CD4-positive, alpha-beta T cell treated with Interleukin-6 at 100 ng/mL for 8 hours (primary cell): ENCODE data around the gene NEGR1.

Source experiments
- DNase-seq: peaks from one replicate; pipeline ENCODE4 v3.0.0-alpha.2; 2020; ENCODE audit warnings: mixed read lengths, low spot score

The NEGR1 gene

DNA sequence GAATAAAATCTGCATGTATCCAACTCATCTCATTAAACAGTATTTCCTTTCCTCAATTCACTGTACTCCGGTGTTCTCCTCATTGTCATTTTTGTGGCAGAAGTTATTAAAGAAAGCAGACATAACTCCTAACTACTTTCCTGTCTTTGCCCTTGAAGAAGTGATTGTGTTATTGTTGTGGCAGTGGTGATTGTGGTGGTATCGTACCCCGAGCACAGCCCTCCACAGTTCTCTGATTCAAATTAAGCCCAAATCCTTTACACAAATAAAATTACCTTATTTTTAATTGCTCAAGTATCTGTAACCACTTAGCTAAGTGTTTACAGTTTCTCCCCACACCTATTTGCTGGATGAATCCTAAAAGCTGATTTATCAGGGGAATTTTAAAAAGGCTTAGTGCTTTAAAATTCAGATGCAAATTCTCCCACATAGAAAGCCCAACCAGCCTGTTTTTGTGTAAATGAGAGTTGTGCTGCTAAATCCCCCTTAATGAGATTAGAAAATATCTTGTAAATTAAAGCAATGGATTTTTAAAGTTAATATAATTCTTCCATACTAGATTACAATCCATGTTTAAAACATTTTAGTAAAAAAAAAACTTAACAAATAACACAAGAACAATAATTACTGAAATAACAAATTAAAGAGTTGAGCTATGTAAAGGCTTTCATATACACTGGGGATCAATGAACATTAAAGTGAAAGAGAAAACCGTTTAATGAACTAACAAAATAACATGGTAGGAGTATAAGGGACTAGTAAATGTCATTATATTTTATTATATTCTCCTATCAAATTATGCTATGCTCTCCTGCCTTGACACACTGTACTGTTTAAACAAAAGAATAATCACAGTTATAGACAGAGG lies 259.0 kb downstream of the NEGR1 start:
- DNase-seq = no peak

DNA sequence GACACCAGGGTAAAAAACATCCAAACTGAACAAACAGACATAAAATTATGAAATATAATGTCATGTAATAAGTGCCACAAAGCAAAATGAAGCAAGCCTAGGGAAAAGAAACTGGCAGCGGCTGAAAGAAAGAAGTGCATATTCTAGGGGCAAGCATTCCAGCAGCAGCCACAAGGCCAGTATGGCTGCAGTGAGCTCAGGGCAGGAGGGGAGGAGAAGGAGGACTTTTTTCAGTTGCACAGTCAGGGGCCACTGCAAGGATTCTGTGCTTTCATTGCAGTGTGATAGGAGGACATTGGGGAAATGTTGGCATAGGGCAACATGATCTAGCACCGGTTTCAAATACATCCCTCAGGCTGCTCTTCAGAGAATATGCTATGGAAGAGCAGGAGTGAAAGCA lies 263.8 kb downstream of the NEGR1 start:
- no peak for DNase-seq

DNA sequence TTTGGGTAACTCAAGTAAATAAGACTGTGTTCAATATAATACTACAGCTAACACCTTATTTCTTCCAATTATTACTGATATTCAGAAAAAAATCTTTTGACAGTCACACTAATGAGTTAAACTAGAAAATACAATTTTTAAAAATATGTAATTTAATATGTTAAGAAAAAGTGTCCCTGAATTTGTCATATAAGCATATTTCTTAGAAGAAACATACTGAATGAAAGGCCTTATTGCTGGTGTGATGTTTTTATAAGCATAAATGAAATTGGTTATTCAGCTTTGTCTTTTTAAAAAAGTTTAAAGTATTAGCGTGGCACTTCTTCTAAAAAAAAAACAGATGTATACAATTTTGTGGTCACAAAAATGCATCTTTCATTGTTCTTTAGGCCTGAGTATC lies 267.3 kb downstream of the NEGR1 start:
- DNase-seq = no peak

DNA sequence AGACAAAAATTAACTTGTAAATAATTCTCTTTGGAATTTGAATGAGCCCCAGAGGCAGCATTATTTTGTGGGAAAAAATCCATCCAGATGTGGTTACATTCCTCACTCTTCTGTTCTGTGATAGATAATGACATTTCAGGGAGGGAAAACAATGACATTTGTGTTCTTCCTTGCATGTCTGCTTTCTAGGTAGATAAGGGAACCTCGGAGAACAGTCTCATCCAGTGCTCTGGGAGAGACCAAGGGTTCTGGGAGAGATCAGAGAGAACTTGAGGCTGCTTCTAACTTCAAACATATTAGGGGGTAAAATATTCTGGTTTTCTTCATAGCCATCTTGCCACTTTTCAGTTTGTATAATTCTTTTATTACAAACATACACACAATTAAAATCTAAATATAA lies 269.2 kb downstream of the NEGR1 start:
- no peak for DNase-seq

DNA sequence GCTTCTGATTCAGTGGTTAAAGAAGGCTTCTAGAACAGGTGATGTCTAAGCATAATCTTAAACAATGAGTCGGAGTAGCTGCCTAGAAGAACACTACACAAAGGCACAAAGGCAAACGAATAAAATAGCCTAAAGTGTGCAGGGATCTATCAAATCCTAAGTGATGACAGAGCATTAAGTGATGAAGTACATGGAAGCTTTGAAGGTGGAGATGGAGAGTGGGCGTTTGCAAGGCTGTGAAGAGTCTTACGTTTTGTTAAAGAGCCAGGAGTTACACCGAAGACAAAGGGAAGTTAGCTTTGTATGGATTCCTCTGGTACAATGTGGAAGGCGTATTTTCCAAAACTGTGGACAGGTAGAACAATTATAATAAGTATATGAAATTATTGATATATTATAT lies 270.6 kb downstream of the NEGR1 start:
- DNase-seq = no peak

DNA sequence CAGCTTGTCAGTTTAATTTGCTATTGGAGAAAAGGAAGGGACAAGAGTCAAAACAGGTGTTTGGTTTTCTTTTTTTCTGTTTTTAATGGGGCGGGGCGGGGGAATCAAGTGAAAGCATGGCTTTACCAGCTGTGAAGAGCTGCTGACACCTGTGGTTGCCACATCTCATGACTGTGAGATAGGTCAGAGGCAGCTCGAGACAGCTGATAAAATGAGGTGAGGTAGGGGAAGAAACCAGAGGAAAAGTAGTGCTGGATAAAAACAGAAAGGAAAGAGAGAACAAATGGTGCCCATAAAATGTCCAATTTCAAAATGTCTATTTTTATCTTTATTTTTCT lies 272.3 kb downstream of the NEGR1 start:
- no peak for DNase-seq

DNA sequence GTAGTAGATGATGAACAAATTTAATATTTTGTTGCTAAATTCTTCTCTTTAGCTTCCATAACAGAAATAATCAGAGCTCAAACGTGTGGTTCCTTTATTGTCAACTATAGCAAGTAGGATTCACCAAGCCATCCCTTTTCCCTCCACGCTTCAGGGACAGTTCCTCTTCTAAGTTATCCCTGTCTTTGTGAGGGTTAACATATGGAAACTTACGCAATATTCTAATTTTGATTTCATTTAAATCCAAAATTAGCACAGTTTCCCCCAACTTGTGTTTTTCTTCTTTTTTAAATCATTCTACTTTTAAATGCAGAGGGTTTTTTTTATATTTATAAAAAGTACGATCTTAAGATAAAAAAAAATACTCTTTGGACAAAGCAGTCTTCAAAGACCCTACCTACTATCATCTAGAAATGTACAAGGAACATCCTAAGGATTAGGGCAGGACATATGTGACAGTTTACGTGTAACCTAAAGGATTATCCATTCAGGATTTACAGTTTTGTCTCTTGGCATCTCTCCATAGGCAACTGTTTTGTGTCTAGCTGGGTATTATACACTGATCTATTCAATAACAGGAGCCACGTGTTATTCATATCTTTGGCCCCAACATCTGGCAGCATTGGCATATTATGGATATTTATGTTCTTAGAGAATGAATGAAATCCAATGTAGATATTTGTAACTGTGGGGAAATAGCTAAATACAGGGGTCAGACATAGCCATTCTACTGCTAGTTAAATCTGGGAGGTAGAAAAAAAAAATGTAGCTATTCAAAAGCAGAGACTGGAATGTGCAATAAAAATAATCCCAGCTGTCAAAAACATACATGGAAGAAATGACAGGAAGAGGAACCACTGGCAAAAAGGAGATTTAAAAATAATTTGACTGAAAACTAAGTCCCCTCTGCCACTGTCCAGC lies 272.9 kb downstream of the NEGR1 start:
- DNase-seq = no peak

DNA sequence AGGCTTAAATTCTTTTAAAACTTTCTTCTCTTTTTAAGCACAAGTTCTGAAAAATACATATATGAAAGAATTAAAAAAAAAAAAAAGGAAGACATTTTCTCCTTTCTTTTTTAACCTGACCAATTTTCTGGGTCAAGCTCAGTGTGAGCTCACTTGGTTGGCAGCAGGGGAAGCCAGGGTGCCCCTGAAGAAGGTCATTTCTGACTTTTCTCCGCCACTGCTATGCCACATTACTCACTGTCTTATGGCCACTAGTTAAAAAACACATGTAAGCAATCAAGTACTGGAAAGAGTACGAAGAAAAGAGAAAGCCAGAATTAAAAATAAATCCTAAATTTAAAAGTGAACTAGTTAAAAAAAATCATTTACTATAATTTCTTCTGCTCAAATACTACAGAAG lies 275.0 kb downstream of the NEGR1 start:
- DNase-seq = no peak

DNA sequence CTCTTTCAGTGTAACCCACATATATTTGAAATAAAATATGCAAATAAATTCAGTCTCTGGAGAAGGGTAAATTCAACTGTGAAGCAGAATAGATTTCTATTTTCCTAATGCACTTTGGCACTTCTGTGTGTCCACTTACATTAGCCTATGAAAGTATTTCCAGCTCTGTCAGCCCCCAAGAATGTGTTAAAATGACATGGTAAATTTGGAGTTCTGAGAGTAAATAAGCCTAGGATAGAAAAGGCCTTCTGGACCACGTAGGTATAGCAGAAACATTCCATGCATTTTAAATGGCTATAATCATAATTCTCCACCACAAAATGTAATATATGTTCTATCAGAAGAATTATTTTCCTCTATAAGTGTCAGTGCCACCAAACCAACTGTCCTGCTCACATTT lies 276.2 kb downstream of the NEGR1 start:
- no peak for DNase-seq

DNA sequence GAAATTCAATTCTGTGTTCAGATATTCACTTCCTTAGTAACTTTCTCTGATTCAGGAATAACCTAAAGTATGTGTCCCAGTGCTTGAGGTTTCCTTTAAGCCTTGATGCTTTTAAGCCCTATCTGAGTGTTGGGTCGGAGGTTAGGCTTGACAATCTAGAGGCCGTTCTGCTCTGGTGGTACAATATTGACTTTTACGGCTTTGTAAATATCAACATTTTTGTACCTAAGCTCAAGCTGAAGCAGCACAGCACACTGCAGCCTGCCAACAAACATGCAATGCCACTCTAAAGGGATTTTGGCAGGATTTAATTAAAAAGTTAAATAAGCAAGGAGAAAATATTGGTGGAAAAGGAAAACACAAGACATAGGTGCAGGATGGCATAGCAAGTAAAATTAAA lies 279.2 kb downstream of the NEGR1 start:
- no peak for DNase-seq

DNA sequence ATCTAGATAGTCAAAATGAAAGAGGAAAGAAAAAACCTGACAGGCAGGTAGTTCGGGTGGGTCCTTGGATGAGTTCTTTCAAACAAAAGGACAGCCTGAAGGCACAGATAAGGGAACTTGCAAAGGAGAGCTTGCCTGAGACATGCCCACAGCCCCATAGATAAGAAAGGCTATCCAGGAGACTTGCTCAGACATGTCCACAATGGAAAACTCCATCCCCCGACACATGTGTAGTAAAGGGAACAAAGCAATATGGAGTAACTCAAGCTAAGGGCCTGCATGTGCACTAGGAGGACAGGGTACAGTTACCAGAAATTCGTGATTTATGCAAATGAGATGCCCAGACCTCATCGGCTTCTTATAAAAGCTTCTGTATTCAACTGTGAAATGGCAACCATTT lies 281.5 kb downstream of the NEGR1 start:
- no peak for DNase-seq

DNA sequence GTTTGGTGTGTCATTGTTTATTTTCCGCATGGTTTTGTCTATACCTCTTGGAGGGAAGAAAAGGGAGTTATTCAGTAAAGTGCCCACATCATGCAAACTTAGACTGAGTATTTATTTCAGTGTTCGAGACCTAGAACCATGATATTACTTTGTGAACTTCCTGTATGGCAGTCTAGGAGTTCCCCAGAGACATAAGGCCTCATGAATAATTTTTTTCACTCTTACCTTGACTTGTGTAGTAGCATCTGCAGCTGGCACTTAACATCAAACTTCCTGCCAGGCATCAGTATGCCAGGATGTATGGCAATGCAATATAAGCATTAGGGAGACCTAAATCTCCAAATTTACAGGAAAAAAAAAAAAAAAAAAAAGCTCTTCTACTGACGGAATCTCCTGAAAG lies 287.7 kb downstream of the NEGR1 start:
- DNase-seq = no peak

DNA sequence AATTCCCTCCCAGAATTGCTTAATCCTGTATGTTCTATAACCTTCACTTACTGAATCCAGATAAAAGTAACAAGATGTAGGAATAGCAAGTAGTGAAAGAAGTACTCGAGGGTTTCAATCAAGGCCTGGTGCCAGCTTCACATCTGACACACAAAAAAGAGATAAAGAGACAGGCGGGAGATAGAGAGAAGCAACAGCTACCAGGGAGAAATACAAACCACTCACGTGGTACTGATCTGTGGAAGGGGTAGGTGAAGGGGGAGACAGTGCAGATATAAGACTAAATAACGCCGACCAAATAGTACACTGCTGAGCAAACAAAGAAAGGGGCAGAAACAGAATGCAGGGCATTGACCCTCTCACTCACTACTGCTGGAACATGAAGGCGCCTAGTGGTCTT lies 295.2 kb downstream of the NEGR1 start:
- DNase-seq = no peak

DNA sequence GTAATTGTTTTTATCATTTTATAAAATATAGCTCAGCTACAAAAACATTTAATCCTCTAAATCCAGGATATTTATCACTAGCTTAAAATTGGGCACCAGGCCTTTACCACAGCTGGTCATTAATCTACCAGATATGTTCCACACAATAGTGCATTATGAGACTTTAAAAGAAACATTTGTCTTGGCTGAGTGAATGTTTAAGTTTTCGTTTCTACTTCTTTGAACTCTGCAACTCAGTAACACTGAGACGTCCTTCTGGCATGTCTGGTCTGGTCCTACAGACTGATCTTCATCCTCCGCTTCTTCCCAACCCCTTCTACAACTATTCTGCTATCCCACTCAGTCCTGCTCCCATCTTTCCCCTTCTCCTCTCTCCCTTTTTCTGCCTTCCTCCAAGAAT lies 296.2 kb downstream of the NEGR1 start:
- no peak for DNase-seq

DNA sequence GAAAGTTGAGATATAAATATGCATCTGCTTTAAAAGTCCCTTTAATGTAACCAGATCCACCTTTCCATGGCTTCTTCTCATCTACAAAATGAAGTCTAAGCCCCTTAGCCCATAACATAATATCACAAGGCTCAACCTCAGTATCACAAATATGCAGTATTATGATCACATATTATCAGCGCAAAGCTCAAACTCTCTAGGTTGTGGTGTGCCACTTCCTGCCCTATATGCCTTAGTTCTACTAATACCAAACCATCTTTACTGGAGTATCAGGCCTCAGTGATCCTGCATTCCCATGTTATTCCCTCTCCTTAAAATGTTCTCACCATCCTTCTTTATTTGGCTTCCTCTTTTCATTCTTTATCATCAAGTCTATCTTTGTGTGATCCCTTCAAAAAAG lies 301.8 kb downstream of the NEGR1 start:
- no peak for DNase-seq

DNA sequence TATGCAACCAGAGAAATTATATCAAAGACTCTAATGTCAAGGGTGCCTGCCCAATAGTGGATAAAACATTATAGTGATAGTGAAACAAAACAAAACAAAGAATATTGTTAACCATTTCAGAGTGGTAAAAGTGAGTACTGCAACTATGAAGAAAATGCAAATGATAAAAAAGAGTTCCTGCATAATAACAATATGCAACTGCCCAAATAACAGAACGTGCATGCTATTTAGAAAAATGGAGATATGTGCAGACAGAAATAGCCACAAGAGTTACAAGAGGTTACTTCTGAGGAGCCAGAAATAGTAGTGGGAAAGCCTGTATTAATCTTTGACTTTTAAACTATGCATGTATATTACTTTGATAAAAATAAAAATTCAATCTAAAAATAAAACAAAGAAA lies 302.5 kb downstream of the NEGR1 start:
- DNase-seq = no peak

DNA sequence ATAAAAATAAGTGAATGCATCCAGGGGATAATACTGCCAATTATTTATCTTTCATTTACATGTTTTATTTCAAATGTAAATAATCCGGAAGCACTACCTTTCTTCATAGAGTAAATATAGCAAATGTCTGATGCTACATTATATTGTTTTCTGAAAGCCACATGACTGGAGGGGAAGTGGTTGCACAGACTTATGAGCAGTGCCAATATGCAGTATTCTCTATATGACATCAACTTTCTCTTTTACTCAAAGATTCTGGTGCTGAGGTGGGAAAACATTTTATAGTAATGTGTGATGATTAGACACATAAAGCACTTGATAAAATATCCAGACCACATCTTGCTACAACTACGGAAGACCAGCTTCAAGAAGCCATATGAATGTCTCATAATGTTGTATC lies 314.7 kb downstream of the NEGR1 start:
- no peak for DNase-seq

DNA sequence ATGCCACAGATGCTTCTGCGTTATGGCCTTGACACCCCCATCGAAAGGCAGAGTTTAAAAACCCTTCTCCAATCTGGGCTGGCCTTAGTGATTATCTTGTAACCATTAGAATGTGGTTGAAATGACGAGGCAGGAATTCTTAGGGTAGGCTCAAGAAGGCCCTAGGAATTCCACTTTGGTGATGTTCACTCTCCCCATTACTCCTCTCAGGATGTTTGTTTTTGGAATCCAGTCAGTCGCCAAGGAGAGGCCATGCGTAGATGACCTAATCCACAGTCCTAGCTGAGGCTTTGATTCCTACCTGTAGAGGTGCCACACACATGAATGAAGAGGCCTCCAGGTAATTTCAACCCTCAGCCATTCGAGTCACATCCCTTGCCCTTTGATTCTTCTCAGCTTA lies 318.2 kb downstream of the NEGR1 start:
- no peak for DNase-seq

DNA sequence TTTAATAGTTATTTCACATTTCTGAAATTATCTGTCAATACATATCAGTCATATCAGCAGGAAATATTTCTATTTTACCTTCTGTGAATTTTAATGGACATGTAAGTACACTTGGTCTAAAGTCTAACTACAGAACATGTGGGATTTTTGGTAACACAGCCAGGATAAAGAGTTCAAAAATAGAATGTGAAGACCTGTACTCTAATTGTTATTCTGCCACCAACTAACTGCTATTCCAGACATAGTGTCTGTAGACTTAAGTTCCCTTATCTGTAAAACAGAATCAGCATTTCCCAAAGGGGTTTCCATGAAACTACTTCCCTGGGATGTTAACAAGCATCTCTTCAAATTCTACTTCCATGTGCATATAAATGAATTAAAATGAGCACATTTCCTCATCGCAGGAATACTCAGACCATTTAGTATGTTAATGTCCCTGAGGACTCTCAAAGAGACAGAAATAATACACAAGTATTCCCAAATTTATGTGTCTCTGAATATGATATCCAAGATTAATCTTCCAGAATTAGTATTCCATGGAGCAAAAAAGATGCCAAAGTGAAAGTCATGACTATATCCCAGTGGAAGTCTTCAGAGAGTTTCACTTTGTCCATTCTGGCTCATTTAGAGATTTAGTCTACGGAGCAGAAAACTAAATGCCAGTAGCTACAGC lies 325.6 kb downstream of the NEGR1 start:
- DNase-seq = no peak

DNA sequence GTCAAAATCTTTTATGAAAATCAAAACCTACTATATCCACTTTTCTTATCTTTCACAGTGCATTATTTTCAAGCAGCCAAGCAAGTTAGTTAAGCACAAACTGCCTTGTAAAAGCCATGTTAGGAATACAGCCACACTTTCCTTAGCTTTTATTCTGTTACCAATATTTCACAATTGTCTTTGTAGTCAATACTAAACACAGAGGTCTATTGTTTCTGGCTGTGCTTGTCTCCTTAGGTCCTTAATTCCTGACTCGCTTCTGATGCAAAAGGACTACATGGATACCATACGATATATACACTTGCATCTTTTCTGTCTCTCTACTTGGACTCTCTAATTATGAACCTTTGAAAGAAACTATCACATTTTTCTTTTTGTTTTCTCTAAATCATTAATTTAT lies 331.8 kb downstream of the NEGR1 start:
- DNase-seq = no peak

DNA sequence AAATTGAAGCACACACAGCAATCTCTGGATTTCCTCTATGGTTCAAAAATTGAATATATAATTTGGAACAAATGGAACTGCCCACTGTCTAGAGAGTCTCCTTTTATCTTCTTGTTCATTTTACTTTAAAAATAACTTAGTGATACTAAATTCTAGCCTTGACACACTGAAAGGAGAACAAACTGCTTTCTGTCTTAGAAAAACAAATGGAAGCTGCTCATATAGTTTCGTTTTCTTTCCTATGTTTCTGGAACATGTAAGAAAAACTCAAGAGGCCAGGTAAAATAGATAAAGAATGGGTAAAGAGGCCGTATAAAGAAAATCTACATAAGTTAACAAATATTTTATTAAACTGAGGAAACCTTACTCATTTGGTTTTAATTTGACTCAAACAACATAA lies 332.7 kb downstream of the NEGR1 start:
- no peak for DNase-seq

DNA sequence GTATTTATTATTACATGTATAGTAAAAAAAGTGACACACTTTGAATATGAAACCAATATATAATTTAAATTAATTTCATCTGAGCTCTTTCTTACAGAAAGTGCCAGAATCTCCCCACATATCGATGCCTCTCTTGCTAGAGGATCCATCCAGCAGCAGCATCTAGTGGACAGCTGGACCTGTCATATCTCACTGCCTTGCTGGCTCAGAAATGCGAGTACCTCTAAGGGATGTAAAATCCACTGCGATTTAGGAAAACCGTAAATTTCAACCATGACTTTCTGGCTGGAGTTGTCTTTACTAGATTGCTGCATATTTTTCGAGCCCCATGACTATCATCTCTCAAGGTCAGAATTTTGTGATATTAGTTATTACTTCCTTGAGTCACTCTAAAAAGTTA lies 333.8 kb downstream of the NEGR1 start:
- no peak for DNase-seq

DNA sequence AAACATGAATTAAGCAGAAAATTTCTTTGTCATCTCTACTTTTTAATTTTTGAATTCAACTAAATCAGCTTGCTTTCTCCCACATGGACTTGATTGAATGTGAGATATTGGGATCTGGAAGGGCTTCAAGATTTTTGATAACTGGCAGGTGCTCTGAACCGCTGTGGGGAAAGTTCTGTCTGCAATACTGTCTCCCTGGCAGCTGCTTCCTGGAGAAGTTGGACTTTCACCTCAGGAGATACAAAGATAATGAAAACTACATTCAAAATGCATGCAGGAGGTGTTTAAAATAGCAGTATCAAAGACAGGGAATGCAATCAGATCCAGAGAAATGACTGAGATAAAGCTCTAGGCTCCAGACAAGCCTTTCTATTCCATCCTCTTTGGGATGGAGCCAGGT lies 338.3 kb downstream of the NEGR1 start:
- DNase-seq = no peak
